ENCODE measurements around the gene FRRS1L.

FRRS1L gene

DNA sequence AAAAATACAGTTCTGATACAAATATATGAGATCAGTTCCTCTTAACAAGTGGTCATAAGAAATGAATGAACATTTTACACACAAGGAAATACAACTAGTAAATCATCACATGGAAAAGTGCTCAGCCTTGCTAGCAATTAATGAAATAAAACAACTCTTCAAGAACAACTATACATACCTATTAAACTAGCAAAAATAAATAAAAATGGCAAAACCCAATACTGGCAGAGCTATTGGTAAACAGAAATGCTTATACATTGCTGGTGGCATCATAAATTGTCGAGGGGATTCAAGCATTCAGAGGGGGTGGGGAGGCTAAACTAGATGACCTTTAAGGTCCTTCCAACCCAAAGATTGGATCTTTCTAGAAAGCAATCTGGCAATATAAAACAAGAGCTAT, 5.9 kb upstream of the FRRS1L start:
- DNase-seq, result no peak

DNA sequence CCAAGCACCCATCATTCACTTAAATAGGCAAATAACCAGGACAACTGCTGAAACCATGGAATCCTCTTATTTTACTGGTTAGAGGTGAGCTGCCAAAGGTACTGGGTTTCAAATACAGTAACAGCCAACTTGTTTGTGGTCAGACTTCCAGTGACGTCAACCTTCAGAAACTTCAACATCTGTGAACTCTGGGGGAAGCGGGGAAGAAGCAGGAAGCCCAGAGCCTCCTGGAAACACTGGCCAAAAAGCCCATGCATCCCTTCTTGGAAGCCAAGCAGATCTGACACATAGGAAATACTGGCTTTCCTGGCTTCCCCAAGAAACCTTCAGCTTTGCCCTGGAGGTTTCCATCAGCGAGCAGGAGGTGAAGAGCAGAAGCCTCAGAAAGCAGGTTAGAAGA, 4.9 kb upstream of the FRRS1L start:
- no peak for DNase-seq

DNA sequence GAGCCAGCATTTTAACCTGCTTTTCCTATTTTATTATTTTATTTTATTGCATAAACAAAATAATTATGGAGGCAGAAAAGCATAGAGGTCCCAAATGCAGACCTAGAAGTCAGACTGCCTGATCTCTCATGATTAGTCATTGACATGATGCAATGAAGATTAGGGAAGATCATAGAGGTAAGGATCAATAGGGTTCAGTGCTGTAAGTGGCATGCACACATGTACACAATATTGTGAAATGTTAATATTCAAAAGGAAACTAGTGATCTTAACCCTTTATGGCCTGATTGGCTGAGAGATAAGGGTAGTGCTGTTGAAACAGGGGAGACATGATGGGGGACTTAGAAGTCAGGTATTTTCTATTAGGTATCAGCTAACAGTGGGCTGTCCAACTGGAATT, 1.1 kb upstream of the FRRS1L start:
- no peak for DNase-seq

DNA sequence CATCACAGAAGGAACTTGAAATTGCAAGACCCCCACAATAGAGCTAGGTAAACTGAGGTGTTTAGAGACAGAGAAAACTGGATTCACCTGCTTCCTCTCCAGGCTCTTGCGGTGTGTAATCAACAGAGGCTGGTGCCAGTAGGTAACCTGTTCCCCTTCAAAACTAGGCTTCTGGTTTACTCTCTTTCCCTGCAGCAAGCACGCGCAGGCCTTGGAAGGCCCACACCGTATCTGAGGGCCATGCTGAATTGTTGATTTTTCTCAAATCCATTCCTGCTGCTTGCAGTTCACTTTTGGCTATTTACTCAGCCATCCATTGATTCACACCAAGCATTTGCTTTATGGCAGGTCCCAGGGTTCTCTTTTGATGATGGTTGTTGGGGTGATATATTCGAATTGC, 667 bp upstream of the FRRS1L start:
- no peak for DNase-seq

DNA sequence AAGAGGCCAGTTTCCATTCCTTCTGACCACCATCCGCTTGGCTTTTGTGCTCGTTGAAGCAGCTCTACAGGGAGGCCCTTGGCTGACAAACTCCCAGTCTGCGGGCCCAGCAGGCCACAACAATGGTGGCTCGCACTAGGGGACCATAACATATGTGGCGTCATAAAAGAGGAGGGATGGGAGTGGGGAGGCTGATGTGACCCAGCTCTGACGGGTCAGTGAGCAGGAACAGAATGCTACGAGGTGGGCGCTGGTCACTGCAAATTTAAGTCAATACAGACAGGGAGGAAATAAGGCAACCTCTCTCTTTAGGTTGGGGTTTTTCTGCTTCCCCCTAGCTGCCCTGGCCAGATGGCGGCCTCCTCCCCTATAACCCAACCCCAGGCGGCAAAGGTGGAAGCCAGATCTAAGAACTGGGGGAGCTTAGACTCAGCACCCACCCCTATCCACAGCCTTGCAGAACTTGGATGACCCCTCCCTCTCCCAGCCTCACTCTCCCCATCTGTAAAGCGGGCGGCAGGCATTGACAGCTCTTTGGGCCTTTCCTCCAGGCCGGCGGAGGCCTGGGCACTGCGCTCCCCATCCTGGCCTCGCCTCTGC, 778 bp downstream of the FRRS1L start:
- no peak for DNase-seq

DNA sequence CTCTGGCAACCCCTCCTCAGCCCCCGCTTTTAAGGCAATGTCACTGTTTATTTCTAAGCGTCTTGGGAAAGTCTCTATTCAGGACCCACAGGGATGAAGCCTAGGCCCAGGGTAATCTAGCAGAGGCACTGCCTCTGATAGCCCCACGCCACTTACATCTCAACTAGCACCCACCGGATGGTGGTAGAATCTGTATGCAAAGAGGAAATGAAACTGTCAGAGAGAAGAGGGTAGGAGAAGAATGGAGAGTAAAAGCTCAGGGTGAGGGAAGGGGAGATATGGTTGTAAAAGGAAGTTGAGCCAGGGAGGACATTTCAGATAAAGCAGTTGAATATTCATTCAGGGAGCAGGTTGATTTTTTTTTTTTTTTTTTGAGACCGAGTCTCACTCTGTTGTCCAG, 3.0 kb downstream of the FRRS1L start:
- peak; percentile 69 for DNase-seq

DNA sequence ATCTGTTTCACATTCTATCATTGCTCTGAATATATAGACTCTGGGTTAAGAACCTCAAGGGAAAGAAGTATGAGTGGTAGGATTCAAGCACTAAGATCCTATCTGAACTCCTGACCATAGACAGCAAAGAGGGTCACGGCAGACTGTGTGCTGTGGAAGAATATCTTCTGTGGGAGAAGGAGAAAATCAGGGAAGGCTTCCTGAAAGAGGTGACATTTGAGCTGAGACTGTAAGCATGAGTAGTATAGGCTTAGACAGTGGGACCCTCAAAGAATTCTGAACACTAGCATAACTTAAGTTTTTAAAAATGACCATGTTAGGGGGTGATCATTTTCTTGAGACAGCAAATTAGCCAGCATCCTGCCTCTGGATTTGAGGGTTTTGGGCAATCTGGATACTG, 3.9 kb downstream of the FRRS1L start:
- DNase-seq, result no peak

DNA sequence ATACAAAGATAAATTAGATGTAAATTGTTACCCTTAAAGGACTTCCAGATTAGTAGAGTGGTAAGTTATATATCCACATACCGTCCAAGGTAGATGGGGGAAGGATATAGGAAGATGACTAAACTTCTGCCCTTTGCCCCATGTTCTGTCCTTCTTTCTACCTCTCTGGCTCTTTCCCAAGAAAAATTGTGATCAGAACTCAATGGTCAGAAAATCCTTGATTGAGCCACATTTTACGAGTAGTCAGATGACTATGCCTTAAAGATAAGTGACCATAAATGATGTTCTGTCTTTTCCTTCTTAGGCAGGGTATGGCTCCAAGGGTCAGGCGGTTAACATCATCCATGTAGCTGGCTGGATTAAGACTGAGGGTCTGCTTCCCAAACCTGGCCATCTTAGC, 4.4 kb downstream of the FRRS1L start:
- DNase-seq, result no peak

DNA sequence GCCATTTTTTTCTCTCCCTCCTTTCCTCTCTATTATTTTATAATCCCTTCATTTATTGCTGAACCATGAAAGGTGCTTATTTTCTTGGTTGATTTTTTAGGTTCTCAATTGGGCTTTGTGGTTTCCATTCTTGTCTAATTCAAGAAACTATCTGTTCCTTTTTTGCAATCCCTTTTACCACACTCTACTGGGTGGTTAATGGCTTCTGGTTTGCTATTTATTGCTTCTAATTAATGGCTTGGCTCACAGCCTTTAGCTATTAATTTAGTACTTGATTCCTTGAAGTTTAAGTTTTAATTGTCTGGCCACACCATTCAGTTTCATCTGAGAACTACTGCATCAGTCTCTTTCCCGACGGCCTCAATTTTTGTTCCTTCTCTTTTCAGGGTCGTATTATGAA, 5.6 kb downstream of the FRRS1L start:
- DNase-seq, result no peak

DNA sequence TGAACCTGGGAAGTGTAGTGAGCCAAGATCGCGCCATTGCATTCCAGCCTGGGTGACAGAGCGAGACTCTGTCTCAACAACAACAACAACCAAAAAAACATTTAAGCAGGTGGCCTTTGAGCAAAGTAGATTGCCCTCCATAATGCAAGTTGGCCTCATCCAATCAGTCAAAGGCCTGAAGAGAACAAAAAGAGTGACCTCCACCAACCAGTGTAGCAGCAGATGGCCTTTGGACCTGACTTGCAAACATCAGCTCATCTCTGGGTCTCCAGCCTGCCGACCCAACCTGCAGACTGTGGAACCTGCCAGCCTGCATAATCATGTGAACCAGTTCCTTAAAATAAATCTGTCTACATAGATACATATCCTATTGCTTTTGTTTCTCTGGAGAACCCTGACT, 7.5 kb downstream of the FRRS1L start:
- DNase-seq, result no peak

DNA sequence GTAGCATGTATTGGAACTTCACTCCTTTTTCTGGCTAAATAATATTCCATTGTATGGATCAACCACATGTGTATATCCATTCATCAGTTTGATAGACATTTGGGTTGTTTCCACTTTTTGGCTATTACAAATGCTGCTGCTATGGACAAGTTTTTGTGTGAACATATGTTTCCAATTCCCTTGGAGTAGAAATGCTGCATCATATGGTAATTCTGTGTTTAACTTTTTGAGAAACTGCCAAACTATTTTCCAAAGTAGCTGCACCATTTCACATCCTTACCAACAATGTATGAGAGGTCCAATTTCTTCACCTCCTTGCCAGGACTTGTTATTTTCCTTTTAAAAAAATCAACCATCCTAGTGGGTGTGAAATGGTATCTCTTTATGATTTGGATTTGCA, 8.4 kb downstream of the FRRS1L start:
- DNase-seq, result no peak

DNA sequence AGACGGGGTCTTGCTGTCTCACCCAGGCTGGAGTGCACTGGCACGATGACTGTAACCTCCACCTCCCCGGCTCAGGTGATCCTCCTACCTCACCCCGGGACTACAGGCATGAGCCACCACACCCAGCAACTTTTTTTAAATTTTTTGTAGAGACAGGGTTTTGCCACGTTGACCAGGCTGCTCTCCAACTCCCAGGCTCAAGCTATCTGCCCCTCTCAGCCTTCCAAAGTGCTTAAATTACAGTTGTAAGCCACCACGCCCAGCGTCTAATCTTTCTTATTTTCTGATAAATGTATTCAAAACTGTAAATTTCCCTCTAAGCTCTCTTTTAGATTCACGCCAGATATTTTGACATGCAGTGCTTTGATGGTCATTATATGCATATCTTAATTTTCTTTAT, 10.3 kb downstream of the FRRS1L start:
- DNase-seq, result peak; percentile 91

DNA sequence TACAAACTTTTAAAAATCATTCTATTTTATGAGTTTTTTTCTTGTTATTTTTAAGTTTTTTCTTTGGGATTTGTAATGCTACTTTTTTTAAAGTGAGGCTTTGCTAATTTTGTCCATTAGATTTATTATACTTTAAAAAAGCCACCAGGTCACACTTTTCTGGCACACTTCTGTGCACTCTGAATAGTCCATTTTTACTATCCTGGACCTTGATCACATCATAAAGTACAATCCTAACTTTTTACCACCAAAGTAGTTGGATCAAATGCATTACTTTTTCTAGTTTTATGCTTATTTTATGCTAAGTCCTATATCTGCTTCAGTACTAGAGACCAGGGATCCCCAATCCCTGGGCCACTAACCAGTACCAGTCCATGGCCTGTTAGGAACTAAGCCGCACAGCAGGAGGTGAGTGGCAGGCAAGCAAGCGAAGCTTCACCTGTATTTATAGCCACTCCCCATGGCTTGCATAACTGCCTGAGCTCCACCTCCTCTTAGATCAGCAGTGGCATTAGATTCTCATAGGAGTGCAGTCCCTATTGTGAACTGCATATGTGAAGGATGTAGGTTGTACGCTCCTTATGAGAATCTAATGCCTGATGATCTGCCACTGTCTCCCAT, 16.0 kb downstream of the FRRS1L start:
- DNase-seq, result no peak

DNA sequence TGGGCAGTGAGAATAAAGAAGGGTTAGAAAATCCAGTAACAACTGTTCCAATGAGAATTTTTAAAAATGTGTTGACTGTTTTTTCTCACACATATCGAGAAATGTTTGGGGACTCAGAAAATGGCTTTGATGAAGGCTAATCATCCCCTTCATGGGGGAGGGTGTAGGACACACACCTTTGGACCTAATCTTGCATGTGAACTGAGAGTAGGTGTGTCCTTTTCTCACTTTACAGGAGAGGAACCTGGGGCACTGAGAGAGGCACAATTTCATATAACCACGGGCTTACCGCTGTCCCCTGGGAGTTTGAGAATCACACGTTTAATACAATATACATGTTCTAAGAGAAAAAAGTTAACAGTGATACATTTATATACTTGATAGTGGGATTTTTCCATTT, 17.3 kb downstream of the FRRS1L start:
- DNase-seq, result no peak

DNA sequence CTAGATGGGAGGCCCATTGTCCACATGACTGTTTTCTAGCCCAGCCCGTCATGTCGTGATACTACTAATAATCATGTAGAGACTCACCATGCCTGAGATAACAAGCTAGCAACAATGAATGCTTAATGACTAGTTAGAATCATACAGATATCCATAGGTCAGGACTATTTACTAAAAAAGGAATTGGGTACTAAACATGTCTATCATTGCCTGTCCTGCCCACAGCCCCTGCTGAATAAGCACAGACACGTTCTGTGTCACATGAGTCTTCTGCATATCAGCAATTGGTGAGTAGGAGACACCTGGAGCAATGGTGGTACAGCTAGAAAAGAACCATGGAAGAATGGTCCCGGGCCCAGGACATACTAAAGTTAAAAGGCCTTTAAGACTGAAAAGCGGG, 18.0 kb downstream of the FRRS1L start:
- DNase-seq, result no peak

DNA sequence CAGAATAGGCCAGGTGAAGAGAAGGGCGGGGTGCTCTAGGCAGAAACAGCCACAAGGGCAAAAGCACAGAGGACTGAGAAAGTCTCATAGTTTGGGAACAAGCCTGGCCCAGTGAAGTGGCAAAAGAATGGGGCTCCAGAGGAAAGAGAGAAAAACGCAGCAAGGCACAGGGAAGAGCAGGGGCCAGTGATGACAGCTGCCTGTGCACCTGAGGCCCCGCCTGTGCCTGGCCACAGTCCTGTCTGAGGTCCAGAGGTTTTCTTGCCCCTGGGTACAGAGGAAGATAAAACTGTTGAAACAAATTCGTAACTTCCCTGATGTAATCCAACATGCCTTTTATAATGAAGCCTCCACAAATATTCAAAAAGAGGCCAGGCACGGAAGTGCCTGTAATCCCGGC, 22.0 kb downstream of the FRRS1L start:
- no peak for DNase-seq

DNA sequence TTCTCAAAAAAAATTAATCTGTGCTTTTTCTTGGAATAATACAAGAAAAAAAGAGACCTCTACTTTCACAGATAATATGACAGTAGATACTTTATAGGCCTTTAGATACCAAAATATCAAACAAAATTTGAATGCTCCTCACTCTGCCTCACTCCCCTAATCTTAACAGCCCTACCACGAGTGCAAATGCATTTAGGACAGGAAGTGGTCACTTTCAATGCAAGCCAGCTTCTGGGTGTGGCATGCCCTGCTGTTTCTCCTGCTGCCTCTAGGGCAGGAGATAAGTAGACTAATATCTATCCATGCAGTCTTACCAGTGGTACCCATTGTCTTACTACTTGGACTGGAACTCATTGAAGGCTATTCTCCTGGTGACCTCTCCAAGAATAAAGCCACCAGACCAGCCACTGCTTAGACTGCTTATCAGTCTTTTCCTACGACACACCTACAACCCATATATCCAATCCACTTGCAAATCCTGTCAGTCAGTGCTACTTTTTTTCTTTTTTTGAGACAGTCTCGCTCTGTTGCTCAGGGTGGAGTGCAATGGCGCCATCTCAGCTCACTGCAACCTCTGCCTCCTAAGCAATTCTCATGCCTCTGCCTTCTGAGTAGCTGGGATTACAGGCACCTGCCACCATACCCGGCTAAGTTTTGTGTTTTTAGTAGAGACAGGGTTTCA, 23.0 kb downstream of the FRRS1L start:
- DNase-seq, result peak; percentile 94

DNA sequence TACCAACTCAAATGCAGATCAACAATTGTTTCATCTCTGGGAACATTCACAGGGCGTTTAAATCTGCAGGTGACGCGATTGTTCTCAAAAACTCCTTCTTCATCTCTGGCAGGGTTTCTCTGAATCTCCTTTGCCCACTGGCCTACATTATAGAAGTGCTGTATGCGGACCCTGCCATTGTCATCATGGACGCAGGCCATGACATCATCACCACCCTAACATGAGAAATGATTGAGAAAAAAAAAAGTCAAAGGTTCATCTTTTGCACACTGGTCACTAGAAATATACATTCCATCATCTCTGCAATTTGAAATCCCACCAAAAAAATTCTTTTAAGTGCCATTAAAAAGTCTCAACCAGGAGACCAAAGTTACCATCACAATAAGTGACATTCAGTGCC, 25.7 kb downstream of the FRRS1L start:
- DNase-seq, result no peak

DNA sequence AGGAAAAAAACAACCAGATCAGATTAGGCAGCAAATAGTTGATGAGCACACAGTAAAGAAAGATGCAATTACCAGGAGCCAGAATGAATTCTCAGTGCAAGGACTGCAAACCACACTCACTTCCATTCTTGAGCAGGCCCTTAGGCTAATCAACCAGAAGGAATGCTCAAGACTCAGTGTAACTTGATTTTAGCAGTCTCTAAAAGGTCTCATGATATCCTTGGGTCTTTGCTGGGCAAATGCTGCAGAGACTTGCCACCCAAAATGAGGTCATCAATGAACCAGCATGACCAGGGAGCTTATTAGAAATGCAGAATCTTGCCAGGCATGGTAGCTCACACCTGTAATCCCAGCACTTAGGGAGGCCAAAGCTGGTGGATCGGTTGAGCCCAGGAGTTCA, 27.2 kb downstream of the FRRS1L start:
- DNase-seq, result no peak

DNA sequence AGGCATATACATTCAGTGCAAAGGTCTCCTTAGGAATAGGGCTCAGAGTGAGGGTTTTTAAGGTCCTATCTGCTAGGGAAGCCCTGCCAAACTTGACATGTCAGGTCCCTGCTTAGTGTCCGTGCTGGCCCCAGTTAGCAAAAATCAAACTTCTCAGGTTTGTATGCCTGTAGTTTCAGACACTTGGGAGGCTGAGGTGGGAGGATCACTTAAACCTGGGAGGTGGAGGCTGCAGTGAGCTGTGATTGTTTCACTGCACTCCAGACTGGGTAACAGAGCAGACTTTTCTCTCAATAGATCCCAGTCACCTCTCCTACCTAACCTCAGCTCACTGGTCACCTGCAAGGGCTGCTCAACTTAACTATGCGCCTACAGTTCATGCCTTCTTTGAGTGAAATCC, 28.6 kb downstream of the FRRS1L start:
- no peak for DNase-seq

DNA sequence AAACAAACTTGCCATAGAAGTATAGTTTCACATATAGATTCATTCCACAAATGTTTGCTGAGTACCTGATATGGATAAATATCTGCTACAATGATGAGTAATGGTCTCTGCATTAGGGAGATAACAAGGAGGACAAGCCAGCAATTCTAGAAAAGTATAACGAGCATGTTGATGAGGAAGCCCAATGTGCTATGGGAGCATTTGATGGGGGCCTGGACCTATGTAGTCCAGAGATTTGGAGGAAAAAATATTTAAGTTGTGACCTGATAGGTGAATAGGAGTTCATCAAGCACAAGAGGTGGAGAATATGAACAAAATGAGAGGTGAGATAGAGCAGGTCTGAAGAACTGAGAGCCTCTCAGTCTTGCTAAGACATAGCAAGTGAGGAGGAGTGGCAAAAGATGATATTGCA, 32.9 kb downstream of the FRRS1L start:
- DNase-seq, result peak; percentile 84

DNA sequence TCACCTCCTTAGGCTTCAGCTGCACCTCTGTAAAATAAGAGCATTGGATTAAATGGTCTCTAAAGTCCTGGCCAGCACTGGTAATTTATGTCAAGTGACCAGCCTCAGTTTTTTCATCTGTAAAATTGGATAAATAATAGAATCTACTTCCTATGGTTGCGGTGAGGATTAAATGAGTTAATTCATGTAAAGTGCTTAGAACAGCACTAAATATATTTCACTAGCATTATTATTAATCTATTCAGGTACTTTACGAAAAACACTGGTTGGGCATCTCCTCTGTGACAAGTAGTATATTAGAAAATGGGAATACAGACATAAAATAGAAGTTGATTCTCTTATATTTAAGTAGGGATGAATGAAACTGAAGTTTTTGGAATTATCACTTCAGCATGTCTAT, 33.5 kb downstream of the FRRS1L start:
- DNase-seq, result no peak

DNA sequence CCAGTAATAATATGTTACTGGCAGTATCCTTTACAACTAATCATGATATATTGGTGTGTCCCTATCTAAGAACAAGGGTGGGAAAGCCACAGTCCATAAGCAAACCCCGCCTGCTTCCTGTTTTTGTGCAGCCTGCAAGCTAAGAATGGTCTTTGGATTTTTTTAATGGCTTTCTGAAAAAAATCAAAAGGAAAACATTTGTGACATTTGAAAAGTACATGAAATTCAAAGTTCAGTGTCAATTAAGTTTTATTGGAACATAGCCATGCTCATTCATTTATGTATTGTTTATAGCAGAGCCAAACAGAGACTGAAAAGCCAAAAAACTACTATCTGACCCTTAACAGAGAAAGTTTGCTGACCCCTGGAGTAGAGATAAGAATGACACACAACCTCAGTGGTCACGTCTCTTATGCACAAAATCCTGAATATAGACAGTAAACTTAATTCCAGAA, 34.5 kb downstream of the FRRS1L start:
- peak; percentile 87 for DNase-seq

DNA sequence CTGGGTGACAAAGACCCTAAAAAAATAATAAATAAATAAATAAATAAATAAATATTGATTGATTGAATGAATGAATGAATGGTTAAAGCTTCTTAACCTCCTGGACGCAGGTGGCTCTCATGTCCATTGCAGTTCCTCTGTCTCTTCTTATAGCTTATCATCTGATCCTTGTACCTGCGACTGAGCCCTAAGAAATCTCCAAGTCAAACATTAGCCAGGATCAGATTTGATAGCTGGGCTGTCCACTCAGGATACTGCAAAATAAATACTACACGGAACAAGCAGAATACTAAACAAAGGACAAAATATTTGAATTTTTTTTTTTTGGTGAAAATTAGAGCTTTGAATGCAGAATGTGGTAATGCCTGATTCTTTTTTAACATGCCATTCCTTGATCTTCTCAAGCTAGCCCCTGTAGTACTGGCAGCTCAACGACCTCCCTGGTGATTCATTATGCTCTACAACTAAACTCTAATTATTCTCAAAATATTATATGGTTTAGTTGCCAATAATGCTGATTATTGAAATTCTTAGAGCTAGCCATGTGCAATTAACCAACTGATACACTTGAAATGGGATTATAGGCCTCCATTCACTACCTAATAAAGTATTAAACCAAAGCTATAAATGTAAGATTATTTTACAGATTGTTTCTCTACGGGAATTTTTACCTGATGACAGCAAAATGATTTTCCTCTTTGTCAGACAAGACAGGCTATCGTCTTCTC, 37.4 kb downstream of the FRRS1L start:
- DNase-seq, result no peak

Measured in hematopoietic multipotent progenitor cell treated with erythropoietin and hydrocortisone succinate and interleukin-3 and kit ligand, for 4 days (in vitro differentiated cells).